Uterus (tissue), 2 donors: ENCODE data around the gene ZFP57.

Experiments used
- POLR2A ChIP-seq, 2 donors: fragments of 450-650 bp; IDR thresholded peaks; one replicate each; pipeline ENCODE4 v1.6.1; 2016; ENCODE audit warnings: antibody characterized with exemption in 2 of 2, mild to moderate bottlenecking in 1 of 2, moderate library complexity in 1 of 2
- TF ChIP-seq, protein P1 (sequence below), 4 experiments: fragments of 200-600 bp in 2 of 4; fragments of 450-650 bp in 2 of 4; sonication (generic) in 2 of 4; IDR thresholded peaks; one replicate each; pipeline ENCODE4 v1.5.1; 2016 to 2019; ENCODE audit warnings: antibody characterized with exemption in 4 of 4, mild to moderate bottlenecking in 2 of 4, moderate library complexity in 1 of 4

DNA sequence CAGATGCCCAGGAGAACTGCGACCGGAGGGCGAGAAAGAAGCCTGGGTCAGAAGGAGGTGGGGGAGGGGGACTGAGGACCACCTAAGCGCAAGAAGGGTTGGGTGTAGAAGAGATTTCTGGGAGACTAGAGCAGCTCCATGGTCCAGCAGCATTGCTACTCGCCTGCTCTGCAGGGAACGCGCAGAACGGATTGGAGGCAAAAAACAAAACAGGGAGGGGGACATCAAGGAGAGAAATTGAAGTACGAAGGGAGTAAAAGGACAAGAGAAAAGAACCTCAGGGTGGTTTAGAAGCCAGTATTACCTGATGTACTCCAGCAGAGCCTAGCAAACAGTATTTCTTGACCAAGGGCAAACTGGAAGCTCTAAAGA lies 47.4 kb downstream of the ZFP57 start:
- TF ChIP-seq, protein P1, sequence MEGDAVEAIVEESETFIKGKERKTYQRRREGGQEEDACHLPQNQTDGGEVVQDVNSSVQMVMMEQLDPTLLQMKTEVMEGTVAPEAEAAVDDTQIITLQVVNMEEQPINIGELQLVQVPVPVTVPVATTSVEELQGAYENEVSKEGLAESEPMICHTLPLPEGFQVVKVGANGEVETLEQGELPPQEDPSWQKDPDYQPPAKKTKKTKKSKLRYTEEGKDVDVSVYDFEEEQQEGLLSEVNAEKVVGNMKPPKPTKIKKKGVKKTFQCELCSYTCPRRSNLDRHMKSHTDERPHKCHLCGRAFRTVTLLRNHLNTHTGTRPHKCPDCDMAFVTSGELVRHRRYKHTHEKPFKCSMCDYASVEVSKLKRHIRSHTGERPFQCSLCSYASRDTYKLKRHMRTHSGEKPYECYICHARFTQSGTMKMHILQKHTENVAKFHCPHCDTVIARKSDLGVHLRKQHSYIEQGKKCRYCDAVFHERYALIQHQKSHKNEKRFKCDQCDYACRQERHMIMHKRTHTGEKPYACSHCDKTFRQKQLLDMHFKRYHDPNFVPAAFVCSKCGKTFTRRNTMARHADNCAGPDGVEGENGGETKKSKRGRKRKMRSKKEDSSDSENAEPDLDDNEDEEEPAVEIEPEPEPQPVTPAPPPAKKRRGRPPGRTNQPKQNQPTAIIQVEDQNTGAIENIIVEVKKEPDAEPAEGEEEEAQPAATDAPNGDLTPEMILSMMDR (IDR thresholded peaks at IDR 0.05): no peak
- TF ChIP-seq POLR2A (IDR thresholded peaks at IDR 0.05): no peak
